Measurements from ENCODE around the gene CYSTM1. TPM values are rescaled to one million over a fixed set of nuclear protein-coding genes. Genes with fewer than 3 reads are reported as not detected.
A peak's percentile ranks its signal among the peaks of the same experiment; 100 is the strongest.

CYSTM1 gene, protein sequence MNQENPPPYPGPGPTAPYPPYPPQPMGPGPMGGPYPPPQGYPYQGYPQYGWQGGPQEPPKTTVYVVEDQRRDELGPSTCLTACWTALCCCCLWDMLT
- 37.2 TPM for polyA plus RNA-seq (2012; ENCODE audit: low read depth, missing spikeins)

- FAIRE-seq = peak; percentile 99
- DNase-seq (ENCODE audit: insufficient read length, low spot score) = peak; percentile 90
- TF ChIP-seq POLR2A (IDR thresholded peaks at IDR 0.05; ENCODE audit: low read depth, low read length) = peak; percentile 76
- TF ChIP-seq PAX5 (IDR thresholded peaks at IDR 0.05; ENCODE audit: insufficient read depth, low read length, severe bottlenecking) = no peak
- TF ChIP-seq TAF1 (IDR thresholded peaks at IDR 0.05; ENCODE audit: low read depth, low read length) = peak; percentile 84
- TF ChIP-seq POLR2AphosphoS5 (IDR thresholded peaks at IDR 0.05; ENCODE audit: low read depth, low read length) = peak; percentile 76
- TF ChIP-seq SPI1 (IDR thresholded peaks at IDR 0.05; ENCODE audit: low read depth, low read length) = no peak
- TF ChIP-seq POU2F2 (IDR thresholded peaks at IDR 0.05; ENCODE audit: low read depth, low read length) = no peak
Measured at GRCh38 chr5:140174465-140175366, at the start of gene CYSTM1. TSS of gene CYSTM1 (plus strand) at chr5:140175188. CDS start at chr5:140194466, 19,278 bp downstream.

GRCh38 chr5:140125637-140126036 is 49.4 kb upstream of the CYSTM1 start, which contains the start of gene IGIP:
TSS of gene IGIP (plus strand) at chr5:140125937. CDS start at chr5:140128477, 2,540 bp downstream.
- DNase-seq (ENCODE audit: insufficient read length, low spot score) = no peak
- TF ChIP-seq POLR2A (IDR thresholded peaks at IDR 0.05; ENCODE audit: low read depth, low read length) (no peak), POLR2AphosphoS5 (IDR thresholded peaks at IDR 0.05; ENCODE audit: low read depth, low read length) (no peak), POU2F2 (IDR thresholded peaks at IDR 0.05; ENCODE audit: low read depth, low read length) (no peak)
- FAIRE-seq = no peak

DNA sequence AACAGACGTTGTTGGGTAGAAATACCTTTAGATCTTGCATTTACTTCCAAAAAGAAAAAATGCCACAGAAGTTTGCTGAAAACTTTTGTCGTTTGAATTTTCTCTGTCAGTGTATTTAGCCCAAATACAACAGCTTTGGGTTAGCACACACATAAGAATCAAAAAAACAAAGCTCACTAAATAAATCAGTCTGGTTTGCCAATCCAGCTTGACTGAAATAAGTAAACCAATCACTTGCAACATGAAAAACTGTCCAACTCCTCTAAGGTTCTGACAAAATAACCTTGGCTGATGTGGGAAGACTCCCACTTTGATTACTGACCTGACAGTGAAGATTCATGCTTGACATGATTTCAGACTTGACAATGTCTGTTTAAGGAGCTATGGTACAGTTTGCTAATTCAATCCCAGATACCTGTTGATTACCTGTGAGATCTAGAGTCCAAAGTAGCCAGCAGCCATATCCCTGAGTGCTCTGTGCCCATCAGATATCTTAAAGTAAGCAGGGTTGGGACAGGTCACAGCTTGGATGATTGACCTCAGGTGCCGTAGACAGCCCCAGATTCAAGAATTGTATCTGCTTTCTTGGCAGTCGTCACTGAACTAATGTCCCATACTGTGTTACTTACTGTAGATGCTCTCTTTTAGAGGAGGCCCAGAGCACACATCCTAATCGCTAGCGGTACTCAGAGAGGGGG is 48.5 kb upstream of the CYSTM1 start:
- FAIRE-seq = peak; percentile 47
- no peak for TF ChIP-seq TAF1 (IDR thresholded peaks at IDR 0.05; ENCODE audit: low read depth, low read length)
- DNase-seq (ENCODE audit: insufficient read length, low spot score) = no peak

GRCh38 chr5:140128376-140128775 is 46.6 kb upstream of the CYSTM1 start:
- DNase-seq (ENCODE audit: insufficient read length, low spot score) (no peak), FAIRE-seq (no peak)
- TF ChIP-seq SPI1 (IDR thresholded peaks at IDR 0.05; ENCODE audit: low read depth, low read length) (no peak), POLR2AphosphoS5 (IDR thresholded peaks at IDR 0.05; ENCODE audit: low read depth, low read length) (no peak), POLR2A (IDR thresholded peaks at IDR 0.05; ENCODE audit: low read depth, low read length) (no peak), TAF1 (IDR thresholded peaks at IDR 0.05; ENCODE audit: low read depth, low read length) (no peak), POU2F2 (IDR thresholded peaks at IDR 0.05; ENCODE audit: low read depth, low read length) (no peak), PAX5 (IDR thresholded peaks at IDR 0.05; ENCODE audit: insufficient read depth, low read length, severe bottlenecking) (no peak)

DNA sequence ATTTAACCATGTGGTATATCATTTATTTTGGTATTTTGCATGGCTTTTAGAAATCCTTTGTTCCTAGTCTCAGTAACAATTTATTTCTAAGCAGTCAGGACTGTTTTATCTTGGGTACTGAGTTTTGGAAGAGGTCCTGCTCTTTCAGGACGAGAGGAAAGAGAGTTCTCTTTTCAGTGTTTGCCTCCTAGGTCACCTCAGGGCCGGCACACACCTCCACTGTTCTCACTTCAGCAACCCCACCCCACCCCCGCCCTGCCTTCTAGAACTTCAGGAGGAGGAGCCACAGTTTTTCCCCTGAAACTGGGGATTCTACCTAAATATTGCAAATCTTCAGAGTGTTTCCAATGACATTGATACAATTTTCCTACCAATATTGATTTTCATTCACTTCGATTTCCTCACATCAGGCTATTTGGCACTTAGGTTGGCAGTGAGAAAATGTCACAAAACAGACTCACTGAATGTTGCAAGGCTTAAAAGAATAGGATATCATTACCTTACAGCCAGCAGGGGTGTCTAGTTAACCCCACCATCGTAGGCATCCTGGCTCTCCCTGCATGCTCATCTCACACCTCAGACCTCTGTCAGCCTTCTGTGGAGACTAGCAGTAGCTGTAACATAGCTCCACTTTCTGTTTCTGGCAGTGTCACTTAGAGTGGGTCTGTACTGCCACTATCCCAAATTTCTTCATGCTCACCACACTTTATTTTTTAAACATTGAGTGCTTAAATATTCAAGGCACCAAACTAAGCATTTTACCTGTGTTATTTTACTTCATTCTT is 43.8 kb upstream of the CYSTM1 start:
- DNase-seq (ENCODE audit: insufficient read length, low spot score) (no peak), FAIRE-seq (peak; percentile 66)
- TF ChIP-seq PAX5 (IDR thresholded peaks at IDR 0.05; ENCODE audit: insufficient read depth, low read length, severe bottlenecking) (no peak), SPI1 (IDR thresholded peaks at IDR 0.05; ENCODE audit: low read depth, low read length) (no peak), POLR2AphosphoS5 (IDR thresholded peaks at IDR 0.05; ENCODE audit: low read depth, low read length) (no peak), POU2F2 (IDR thresholded peaks at IDR 0.05; ENCODE audit: low read depth, low read length) (no peak), POLR2A (IDR thresholded peaks at IDR 0.05; ENCODE audit: low read depth, low read length) (no peak), TAF1 (IDR thresholded peaks at IDR 0.05; ENCODE audit: low read depth, low read length) (no peak)

DNA sequence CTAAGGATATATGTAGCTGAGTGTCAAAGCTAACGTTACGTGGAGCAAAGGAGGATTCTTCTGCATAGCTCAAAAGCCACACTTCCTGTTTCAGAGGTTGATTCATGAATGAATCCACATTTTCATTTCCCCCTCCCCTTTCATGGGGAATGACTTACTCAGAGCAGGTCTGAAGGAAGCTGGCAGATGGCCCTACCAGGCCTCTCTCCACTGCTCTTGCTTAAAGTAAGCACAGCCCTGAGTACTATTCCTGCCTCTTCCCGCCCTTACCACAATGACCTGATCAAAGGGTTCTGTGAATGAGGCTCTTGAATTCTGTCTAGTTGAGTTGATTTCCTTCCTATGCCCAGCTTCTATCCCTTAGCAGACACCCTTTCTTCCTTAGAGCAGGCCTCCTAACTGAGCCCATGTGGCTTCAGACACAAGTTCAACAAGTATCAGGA is 43.0 kb upstream of the CYSTM1 start:
- no peak for DNase-seq (ENCODE audit: insufficient read length, low spot score)
- TF ChIP-seq PAX5 (IDR thresholded peaks at IDR 0.05; ENCODE audit: insufficient read depth, low read length, severe bottlenecking) = no peak
- TF ChIP-seq POU2F2 (IDR thresholded peaks at IDR 0.05; ENCODE audit: low read depth, low read length) = no peak
- peak; percentile 77 for TF ChIP-seq SPI1 (IDR thresholded peaks at IDR 0.05; ENCODE audit: low read depth, low read length)
- TF ChIP-seq TAF1 (IDR thresholded peaks at IDR 0.05; ENCODE audit: low read depth, low read length) = no peak
- no peak for TF ChIP-seq POLR2AphosphoS5 (IDR thresholded peaks at IDR 0.05; ENCODE audit: low read depth, low read length)
- peak; percentile 66 for FAIRE-seq

DNA sequence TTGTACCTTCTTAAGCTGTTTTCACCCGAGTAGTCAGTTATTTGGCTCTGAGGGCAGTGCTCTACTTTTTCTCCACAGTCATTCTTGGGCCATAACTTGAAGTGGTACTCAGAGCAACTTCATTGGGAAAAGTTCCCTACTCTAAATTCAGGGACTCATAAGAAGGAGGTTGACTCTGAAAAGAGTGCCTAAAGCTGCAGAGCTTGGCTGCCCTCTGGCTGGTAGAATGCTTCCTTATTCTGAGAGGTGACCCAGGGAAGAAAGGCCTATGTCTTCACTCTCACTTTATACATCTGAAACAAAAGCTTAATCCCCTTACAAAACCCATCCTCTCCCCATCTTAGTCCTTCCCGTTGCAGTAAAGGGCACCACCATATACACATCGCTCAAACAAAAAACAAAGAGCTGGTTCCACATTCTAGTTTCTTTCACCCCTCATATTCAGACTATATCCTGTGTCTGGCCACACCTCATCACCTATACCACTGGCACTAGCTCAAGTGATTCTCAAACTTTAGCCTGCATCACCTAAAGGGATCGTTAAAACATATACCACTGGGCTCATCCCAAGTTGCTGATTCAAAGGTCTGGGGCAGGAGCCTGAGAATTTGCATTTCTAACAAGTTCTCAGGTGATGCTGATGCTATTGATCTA is 41.3 kb upstream of the CYSTM1 start:
- TF ChIP-seq PAX5 (IDR thresholded peaks at IDR 0.05; ENCODE audit: insufficient read depth, low read length, severe bottlenecking) (no peak), TAF1 (IDR thresholded peaks at IDR 0.05; ENCODE audit: low read depth, low read length) (no peak), POLR2A (IDR thresholded peaks at IDR 0.05; ENCODE audit: low read depth, low read length) (no peak), SPI1 (IDR thresholded peaks at IDR 0.05; ENCODE audit: low read depth, low read length) (no peak)
- DNase-seq (ENCODE audit: insufficient read length, low spot score) (no peak), FAIRE-seq (peak; percentile 57)

GRCh38 chr5:140134277-140134935 is 40.6 kb upstream of the CYSTM1 start:
- FAIRE-seq = no peak
- no peak for TF ChIP-seq SPI1 (IDR thresholded peaks at IDR 0.05; ENCODE audit: low read depth, low read length)
- no peak for TF ChIP-seq POLR2A (IDR thresholded peaks at IDR 0.05; ENCODE audit: low read depth, low read length)
- TF ChIP-seq POU2F2 (IDR thresholded peaks at IDR 0.05; ENCODE audit: low read depth, low read length) = no peak
- no peak for TF ChIP-seq TAF1 (IDR thresholded peaks at IDR 0.05; ENCODE audit: low read depth, low read length)
- TF ChIP-seq PAX5 (IDR thresholded peaks at IDR 0.05; ENCODE audit: insufficient read depth, low read length, severe bottlenecking) = no peak
- TF ChIP-seq POLR2AphosphoS5 (IDR thresholded peaks at IDR 0.05; ENCODE audit: low read depth, low read length) = no peak
- no peak for DNase-seq (ENCODE audit: insufficient read length, low spot score)
